A673 (cell line): ENCODE data around the gene CLEC5A. TPM values are rescaled to one million over a fixed set of nuclear protein-coding genes. Genes with fewer than 3 reads are reported as not detected.

Experiments
- BruUV-seq: library from RNA; stranded (reverse); fragments of 400-500 nt; replicated peaks from 2 replicates; lab custom pipeline; 2021; lab: Mats Ljungman, UMichigan
- CTCF ChIA-PET: fragments of 300-600 bp; sonication (Branson Sonifier 250); formaldehyde crosslinking; loops from one replicate; lab custom pipeline; 2022; ENCODE audit warnings: antibody characterized with exemption; lab: Charles Lee
- POLR2A ChIA-PET: fragments of 300-600 bp; sonication (Branson Sonifier 250); formaldehyde crosslinking; loops from one replicate; lab custom pipeline; 2022; ENCODE audit warnings: antibody characterized with exemption; ENCODE audit not compliant: low non-redundant PET; lab: Charles Lee
- DNase-seq: peaks from one replicate; pipeline ENCODE4 v3.0.0-alpha.2; 2015; ENCODE audit warnings: low spot score
- H3K27ac ChIP-seq: fragments of 200-600 bp; sonication (generic); 2 replicates; pipeline ENCODE4 v1.5.1; 2016; ENCODE audit warnings: mixed run types, low read depth, mild to moderate bottlenecking, mixed read lengths, antibody characterized with exemption, low read length; ENCODE audit not compliant: poor library complexity, severe bottlenecking
- H3K27me3 ChIP-seq: fragments of 200-600 bp; sonication (generic); replicated peaks from 2 replicates; pipeline ENCODE4 v1.6.1; 2017; ENCODE audit warnings: mixed run types, low read depth, mild to moderate bottlenecking, mixed read lengths, antibody characterized with exemption, low read length; ENCODE audit not compliant: insufficient read depth, poor library complexity
- H3K36me3 ChIP-seq: fragments of 200-600 bp; sonication (generic); 2 replicates; pipeline ENCODE4 v1.6.1; 2016; ENCODE audit warnings: mixed run types, mild to moderate bottlenecking, mixed read lengths, antibody characterized with exemption, low read length; ENCODE audit not compliant: insufficient read depth, poor library complexity, severe bottlenecking
- H3K4me1 ChIP-seq: fragments of 200-600 bp; sonication (generic); 2 replicates; pipeline ENCODE4 v1.6.1; 2017; ENCODE audit warnings: mixed run types, mild to moderate bottlenecking, mixed read lengths, antibody characterized with exemption, low read length; ENCODE audit not compliant: insufficient read depth, poor library complexity, severe bottlenecking
- H3K4me3 ChIP-seq: fragments of 200-600 bp; sonication (generic); 2 replicates; pipeline ENCODE4 v1.5.1; 2016; ENCODE audit warnings: low read depth, mixed run types, mild to moderate bottlenecking, mixed read lengths, low read length; ENCODE audit not compliant: poor library complexity, severe bottlenecking
- H3K9me3 ChIP-seq: fragments of 200-600 bp; sonication (generic); 2 replicates; pipeline ENCODE4 v1.6.1; 2016; ENCODE audit warnings: mixed run types, low read depth, mild to moderate bottlenecking, mixed read lengths, antibody characterized with exemption, low read length; ENCODE audit not compliant: poor library complexity, severe bottlenecking
- CTCF ChIP-seq: fragments of 300-800, 200-600 bp; sonication (generic); conservative IDR thresholded peaks from 2 replicates; pipeline ENCODE4 v1.5.1; 2017; ENCODE audit warnings: low read depth, mild to moderate bottlenecking, antibody characterized with exemption, low read length, moderate library complexity, mixed read lengths
- EZH2 ChIP-seq: fragments of 200-600 bp; sonication (generic); IDR thresholded peaks from 2 replicates; pipeline ENCODE4 v1.6.1; 2017; ENCODE audit warnings: borderline replicate concordance, low read depth, mild to moderate bottlenecking, mixed read lengths, antibody characterized with exemption, low read length; ENCODE audit not compliant: poor library complexity, severe bottlenecking
- intact Hi-C: fragments of 100-400 bp; cut with micrococcal nuclease; formaldehyde crosslinking; loops from one replicate; pipeline ENCODE4 v1.10.0; 2022; ENCODE audit not compliant: unreplicated experiment
- total RNA-seq: library from RNA; stranded (reverse); gene quantifications from 2 replicates; pipeline ENCODE4 v1.2.3, GENCODE V29; 2021

Gene CLEC5A
- total RNA-seq, 1 experiment from 2014 or later: not detected

- intact Hi-C loops: no loop called here
- Histone ChIP-seq H3K4me1 (no peaks in the 10 kb centered on the region), H3K27me3 (no peaks in the 10 kb centered on the region), H3K4me3 (no peak overlapping the region), H3K27ac (no peak overlapping the region), H3K9me3 (no peaks in the 10 kb centered on the region), H3K36me3 (no peaks in the 10 kb centered on the region)
- POLR2A ChIA-PET: no interaction called here
- CTCF ChIA-PET: no interaction called here
- no peak for TF ChIP-seq CTCF
- TF ChIP-seq EZH2: no peak
- no TSS peak for BruUV-seq
- DNase-seq: no peak
These were observed 9.3 kb upstream of the CLEC5A start for GRCh38 chr7:141956084-141956483.

- H3K9me3 ChIP-seq: no peaks in the 10 kb centered on the region
- intact Hi-C loops: no loop called here
- no peak overlapping the region for H3K27ac ChIP-seq
- POLR2A ChIA-PET: no interaction called here
- no peaks in the 10 kb centered on the region for H3K36me3 ChIP-seq
- no peaks in the 10 kb centered on the region for H3K27me3 ChIP-seq
- no peak for DNase-seq
- H3K4me1 ChIP-seq: no peaks in the 10 kb centered on the region
- BruUV-seq: no TSS peak
- TF ChIP-seq CTCF (no peak), EZH2 (no peak)
- CTCF ChIA-PET: interaction anchor here (0.7 kb wide), 1 partner anchor 21 kb away, joined by 3 read pairs; no protein-coding TSS in a partner anchor
- H3K4me3 ChIP-seq: no peak overlapping the region
These were observed 7.6 kb upstream of the CLEC5A start for GRCh38 chr7:141954334-141954733.

- DNase-seq: no peak
- no peak overlapping the region for H3K4me3 ChIP-seq
- no peaks in the 10 kb centered on the region for H3K27me3 ChIP-seq
- H3K27ac ChIP-seq: no peak overlapping the region
- intact Hi-C loops: no loop called here
- no peaks in the 10 kb centered on the region for H3K9me3 ChIP-seq
- ChIA-PET POLR2A (no interaction called here), CTCF (no interaction called here)
- no peaks in the 10 kb centered on the region for H3K36me3 ChIP-seq
- TF ChIP-seq CTCF (no peak), EZH2 (no peak)
- BruUV-seq: no TSS peak
- no peaks in the 10 kb centered on the region for H3K4me1 ChIP-seq
These were observed 5.7 kb upstream of the CLEC5A start for GRCh38 chr7:141952461-141952860.
